GM12891 (cell line): ENCODE data around the gene FES.
"Not testable (repeated sequence)": the region's sequence is repeated elsewhere in the genome, so short reads cannot be mapped to it uniquely, and the experiment has no call there.

Source experiments
- PAX5 ChIP-seq: IDR thresholded peaks from 2 replicates; pipeline ENCODE4 v1.6.1; 2011; ENCODE audit warnings: low read length, moderate library complexity, mild to moderate bottlenecking; ENCODE audit not compliant: insufficient read depth, severe bottlenecking
- POLR2A ChIP-seq: IDR thresholded peaks from 2 replicates; pipeline ENCODE4 v1.6.1; 2011; ENCODE audit warnings: low read depth, low read length, control low read depth
- POLR2AphosphoS5 ChIP-seq: IDR thresholded peaks from 2 replicates; pipeline ENCODE4 v1.6.1; 2011; ENCODE audit warnings: low read depth, low read length, control low read depth
- POU2F2 ChIP-seq: IDR thresholded peaks from 2 replicates; pipeline ENCODE4 v1.6.1; 2011; ENCODE audit warnings: low read depth, mild to moderate bottlenecking, control low read depth, low read length, moderate library complexity
- SPI1 ChIP-seq: IDR thresholded peaks from 2 replicates; pipeline ENCODE4 v1.6.1; 2011; ENCODE audit warnings: low read depth, low read length, control low read depth
- TAF1 ChIP-seq: IDR thresholded peaks from 2 replicates; pipeline ENCODE4 v1.6.1; 2011; ENCODE audit warnings: low read depth, low read length, control low read depth

DNA sequence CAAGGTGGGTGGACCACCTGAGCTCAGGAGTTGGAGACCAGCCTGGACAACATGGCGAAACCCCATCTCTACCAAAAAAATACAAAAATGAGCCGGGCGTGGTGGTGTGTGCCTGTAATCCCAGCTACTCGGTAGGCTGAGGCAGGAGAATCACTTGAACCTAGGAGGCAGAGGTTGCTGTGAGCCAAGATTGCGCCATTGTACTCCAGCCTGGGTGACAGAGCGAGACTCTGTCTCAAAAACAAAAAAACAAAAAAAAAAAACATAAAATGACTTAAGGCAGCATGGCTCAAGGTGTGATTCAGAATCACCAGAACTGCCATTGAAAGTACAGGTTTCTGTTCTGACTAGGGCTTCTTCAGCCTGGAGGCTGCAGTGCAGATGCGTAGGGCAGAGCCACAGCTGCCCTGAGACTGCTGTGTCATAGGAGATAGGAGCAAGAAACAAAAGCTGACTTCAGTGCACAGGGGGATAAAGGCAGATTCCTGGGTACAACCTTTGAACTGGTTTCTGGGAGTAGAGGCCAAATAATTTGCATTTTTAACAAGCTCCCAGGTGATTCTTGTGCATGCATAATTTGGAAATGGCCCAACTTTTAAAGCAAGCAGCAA, 38.5 kb downstream of the FES start:
- not testable (repeated sequence) for TF ChIP-seq TAF1, POLR2AphosphoS5, POLR2A, SPI1, PAX5, POU2F2
